Amniotic stem cell (primary cell): Measurements from ENCODE around the gene GAB1.
A peak's percentile ranks its signal among the peaks of the same experiment; 100 is the strongest.

Source experiments
- DNase-seq: peaks from one replicate; lab custom pipeline; 2025; lab: John Stamatoyannopoulos, UW

The GAB1 gene

DNA sequence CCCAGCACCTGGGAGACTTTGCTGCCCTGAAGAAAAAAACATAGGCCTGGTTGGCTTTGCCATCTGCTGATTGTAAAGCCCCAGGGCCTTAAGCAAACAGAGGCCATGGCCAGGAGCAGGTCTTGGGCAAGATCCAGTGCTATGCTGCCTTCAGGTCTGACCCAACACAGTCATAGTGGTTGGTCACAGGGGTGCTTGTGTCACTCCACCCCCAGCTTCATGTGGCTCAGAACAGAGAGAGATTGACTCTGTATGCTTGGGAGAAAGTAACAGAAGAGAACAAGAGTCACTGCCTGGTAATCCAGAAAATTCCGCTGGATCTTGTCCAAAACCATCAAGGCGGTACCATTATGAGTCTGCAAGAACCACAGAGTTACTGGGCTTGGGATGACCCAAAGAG lies 152.4 kb downstream of the GAB1 start:
- no peak for DNase-seq

DNA sequence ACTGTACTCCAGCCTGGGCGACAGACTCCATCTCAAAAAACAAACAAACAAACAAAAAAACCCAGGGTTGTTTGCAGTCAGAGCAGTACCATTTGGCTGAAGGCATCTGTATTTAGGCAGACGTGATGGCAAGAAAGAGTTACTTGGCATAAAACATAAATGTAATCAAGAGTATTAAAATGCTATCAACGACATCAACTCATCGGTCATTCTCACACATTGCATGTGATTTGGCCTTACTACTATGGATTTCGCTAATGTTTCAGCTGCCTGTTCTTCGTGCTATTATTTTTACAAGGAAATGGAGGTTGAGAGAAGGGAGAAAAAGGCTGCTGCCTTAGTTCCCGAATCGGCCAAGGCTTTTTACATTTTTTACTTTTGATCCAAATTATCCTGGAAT lies 161.3 kb downstream of the GAB1 start:
- DNase-seq, result no peak

DNA sequence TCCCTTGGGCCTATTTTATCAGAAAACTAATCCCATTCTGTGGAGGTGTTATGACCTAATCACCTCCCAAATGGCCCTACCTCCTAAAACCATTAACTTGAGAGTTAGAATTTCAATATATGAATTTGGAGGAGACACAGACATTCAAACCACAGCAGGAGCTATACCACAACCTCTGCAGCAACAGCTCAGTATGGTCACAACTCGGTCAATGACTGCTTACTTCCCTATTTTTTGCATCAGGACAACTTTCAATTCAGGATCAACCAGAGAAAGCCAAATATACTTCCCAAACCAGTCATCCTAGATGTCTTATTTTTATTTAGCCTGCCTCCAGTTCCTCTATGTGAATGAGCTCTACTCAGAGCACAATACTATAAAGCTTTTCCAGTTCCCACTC lies 165.6 kb downstream of the GAB1 start:
- no peak for DNase-seq

DNA sequence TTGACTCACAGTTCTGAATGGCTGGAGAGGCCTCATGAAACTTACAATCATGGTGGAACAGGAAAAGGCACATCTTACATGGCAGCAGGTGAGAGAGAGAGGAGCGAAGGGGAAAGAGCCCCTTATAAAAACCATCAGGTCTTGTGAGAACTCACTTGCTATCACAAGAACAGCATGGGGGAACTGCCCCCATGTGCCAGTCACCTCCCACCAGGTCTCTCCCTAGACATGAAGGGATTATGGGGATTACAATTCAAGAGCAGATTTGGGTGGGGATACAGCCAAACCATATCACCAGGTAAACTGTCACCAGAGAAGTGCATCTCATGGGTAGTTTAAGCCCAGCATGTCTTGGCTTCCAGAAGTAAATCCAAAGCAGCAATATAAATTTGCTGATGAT lies 169.4 kb downstream of the GAB1 start:
- no peak for DNase-seq

DNA sequence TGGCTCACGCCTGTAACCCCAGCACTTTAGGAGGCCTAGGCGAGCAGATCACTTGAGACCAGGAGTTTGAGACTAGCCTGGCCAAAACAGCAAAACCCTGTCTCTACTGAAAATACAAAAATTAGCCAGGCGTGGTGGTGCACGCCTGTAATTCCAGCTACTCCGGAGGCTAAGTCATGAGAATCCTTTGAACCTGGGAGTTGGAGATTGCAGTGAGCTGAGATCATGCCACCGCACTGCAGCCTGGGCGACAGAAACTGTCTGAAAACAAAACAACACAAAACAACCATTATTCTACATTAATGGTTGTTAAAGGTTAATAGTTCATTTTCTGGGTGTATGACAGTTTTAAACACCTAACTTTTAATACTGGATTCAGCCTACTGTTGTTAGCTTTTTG lies 175.2 kb downstream of the GAB1 start:
- DNase-seq, result no peak

DNA sequence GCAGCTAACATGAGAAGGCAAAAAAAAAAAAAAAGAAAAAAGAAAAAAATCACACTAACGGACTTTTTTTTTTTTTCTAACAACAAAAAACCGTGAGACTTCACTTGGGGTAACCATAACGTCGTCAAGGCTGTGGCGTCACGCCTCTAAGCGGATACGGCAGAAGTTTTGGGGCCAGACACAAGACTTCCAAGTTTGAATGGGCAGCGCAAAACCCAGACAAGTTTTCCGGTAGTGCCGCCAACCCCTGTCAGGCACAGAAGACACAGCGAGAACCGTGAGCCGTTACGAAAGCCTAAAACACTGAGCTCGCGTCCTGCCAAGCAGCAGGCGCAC lies 176.3 kb downstream of the GAB1 start:
- peak; percentile 75 for DNase-seq

GRCh38 chr4:143513314-143514168 lies 176.9 kb downstream of the GAB1 start, which contains the start of gene SMARCA5:
TSS of gene SMARCA5 (plus strand) at chr4:143513702. CDS start at chr4:143513925, 223 bp downstream.
- DNase-seq, result peak; percentile 96

DNA sequence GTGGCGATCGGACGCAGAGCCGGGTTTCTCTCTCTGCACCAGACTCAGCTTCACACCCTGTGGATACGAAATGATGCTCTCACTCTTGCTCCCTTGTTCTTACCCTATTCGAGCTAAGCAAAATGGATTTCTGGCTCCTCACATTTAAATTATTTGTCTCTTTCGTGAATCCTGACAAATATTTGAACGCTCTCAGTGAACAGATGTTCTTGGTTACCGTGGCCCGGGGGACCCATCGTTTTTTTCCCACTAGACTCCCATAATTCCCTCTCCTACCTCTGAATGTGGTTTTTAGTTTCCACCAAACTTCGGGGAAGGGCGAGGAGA lies 177.5 kb downstream of the GAB1 start:
- no peak for DNase-seq

GRCh38 chr4:143514497-143514896 lies 177.8 kb downstream of the GAB1 start:
- no peak for DNase-seq

GRCh38 chr4:143514901-143515300 lies 178.2 kb downstream of the GAB1 start:
- DNase-seq, result no peak

DNA sequence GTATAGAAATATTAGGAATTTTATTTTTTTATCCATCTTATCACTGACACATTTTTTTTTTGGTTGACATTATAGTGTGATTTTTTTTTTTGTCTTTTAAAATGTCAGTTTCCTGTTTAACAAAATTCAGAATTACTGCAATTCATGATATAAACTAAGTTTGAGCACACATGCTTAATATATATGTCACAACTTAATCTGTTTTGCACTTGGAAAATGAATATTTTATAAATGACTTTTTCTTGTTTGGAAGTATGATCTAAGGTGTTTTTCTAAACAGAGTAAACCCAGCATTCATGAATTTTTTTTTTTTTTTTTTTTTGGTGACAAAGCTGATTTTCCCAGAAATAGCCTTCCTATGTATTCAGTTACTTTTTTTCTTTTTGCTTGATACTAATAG lies 179.2 kb downstream of the GAB1 start:
- no peak for DNase-seq

DNA sequence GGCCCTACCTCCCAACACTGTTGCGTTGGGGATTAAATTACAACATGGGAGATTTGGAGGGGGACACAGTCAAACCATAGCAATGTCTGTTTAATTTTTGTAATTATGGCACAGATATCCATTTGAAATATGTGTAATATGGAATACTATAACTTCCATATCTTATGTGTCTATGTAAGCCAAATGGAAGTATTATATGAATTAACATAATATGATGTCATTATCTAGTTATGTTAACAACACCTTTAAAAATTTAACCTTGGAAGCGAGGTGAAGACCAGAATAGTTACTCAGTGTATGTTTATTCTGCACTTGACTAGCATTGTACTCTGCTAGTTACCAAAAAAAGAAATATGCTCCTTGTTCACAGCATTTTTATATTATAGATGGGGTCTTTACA lies 181.1 kb downstream of the GAB1 start:
- DNase-seq, result no peak
